Panc1 (cell line): ENCODE measurements around the gene PKLR. TPM values are rescaled to one million over a fixed set of nuclear protein-coding genes. Genes with fewer than 3 reads are reported as not detected.

ENCODE experiments used
- ATAC-seq: fragments of 200-7000 bp; cut with Tn5 transposase; 2 replicates; pipeline ENCODE4 v1.9.1; 2020; ENCODE audit warnings: mild to moderate bottlenecking, moderate library complexity
- BruUV-seq: library from RNA; stranded (reverse); fragments of 400-500 nt; replicated peaks from 2 replicates; lab custom pipeline; 2021; lab: Mats Ljungman, UMichigan
- CTCF ChIA-PET: fragments of 300-600 bp; sonication (Branson Sonifier 250); formaldehyde crosslinking; loops from one replicate; lab custom pipeline; 2022; ENCODE audit warnings: antibody characterized with exemption; lab: Charles Lee
- POLR2A ChIA-PET: fragments of 300-600 bp; sonication (Branson Sonifier 250); formaldehyde crosslinking; loops from one replicate; lab custom pipeline; 2022; ENCODE audit warnings: antibody characterized with exemption; lab: Charles Lee
- DNase-seq: peaks from one replicate; pipeline ENCODE4 v3.0.0-alpha.2; 2010; ENCODE audit warnings: low read depth, low spot score
- H3K27ac ChIP-seq: 2 replicates; pipeline ENCODE4 v1.5.1; 2011; ENCODE audit warnings: mild to moderate bottlenecking, low read length, inconsistent platforms
- H3K27me3 ChIP-seq: fragments of 200-500 bp; sonication (Bioruptor generic); 2 replicates; pipeline ENCODE4 v1.6.0; 2014; ENCODE audit warnings: low read length, inconsistent platforms; ENCODE audit not compliant: control insufficient read depth, insufficient read depth
- H3K36me3 ChIP-seq: fragments of 200-500 bp; sonication (Bioruptor generic); 2 replicates; pipeline ENCODE4 v1.5.1; 2014; ENCODE audit warnings: inconsistent platforms, mild to moderate bottlenecking, low read length, moderate library complexity; ENCODE audit not compliant: control insufficient read depth, insufficient read depth
- H3K4me1 ChIP-seq: 2 replicates; pipeline ENCODE4 v1.5.1; 2011; ENCODE audit warnings: inconsistent platforms, mild to moderate bottlenecking, low read length, moderate library complexity; ENCODE audit not compliant: control insufficient read depth, insufficient read depth
- H3K4me3 ChIP-seq, 2 experiments: 2 replicates each; pipeline ENCODE4 v1.5.1; 2011 to 2012; ENCODE audit warnings: low read depth in 2 of 2, low read length in 2 of 2, mild to moderate bottlenecking in 2 of 2, inconsistent platforms in 1 of 2, moderate library complexity in 1 of 2
- H3K9me3 ChIP-seq: fragments of 200-500 bp; sonication (Bioruptor generic); 2 replicates; pipeline ENCODE4 v1.5.1; 2014; ENCODE audit warnings: low read depth, mild to moderate bottlenecking, inconsistent platforms, low read length, moderate library complexity; ENCODE audit not compliant: control insufficient read depth, insufficient read depth
- CTCF ChIP-seq: fragments of 450-650 bp; IDR thresholded peaks from 2 replicates; pipeline ENCODE4 v1.5.1; 2017; ENCODE audit warnings: mild to moderate bottlenecking
- POLR2AphosphoS5 ChIP-seq: IDR thresholded peaks from 2 replicates; pipeline ENCODE4 v1.6.1; 2012; ENCODE audit warnings: mild to moderate bottlenecking, low read depth, low read length, moderate library complexity
- REST ChIP-seq, 2 experiments: IDR thresholded peaks; 2 replicates each; pipeline ENCODE4 v1.6.1; 2011 to 2012; ENCODE audit warnings: low read depth in 2 of 2, control low read depth in 1 of 2, low read length in 1 of 2, mild to moderate bottlenecking in 1 of 2, moderate library complexity in 1 of 2; ENCODE audit not compliant: insufficient read depth in 1 of 2
- SIN3A ChIP-seq: IDR thresholded peaks from 2 replicates; pipeline ENCODE4 v1.6.1; 2012; ENCODE audit warnings: low read depth, mild to moderate bottlenecking, low read length, moderate library complexity, borderline replicate concordance; ENCODE audit not compliant: insufficient read depth
- TCF7L2 ChIP-seq: IDR thresholded peaks from 2 replicates; pipeline ENCODE4 v1.6.1; 2011; ENCODE audit warnings: mild to moderate bottlenecking, low read depth, low read length, inconsistent platforms
- in situ Hi-C: cut with HindIII; loops from 2 replicates; pipeline ENCODE4 v1.10.0; 2016; ENCODE audit warnings: low sequenced_read_pairs, low pct_unique_long_range_greater_than_20kb
- intact Hi-C: fragments of 100-400 bp; cut with micrococcal nuclease; formaldehyde crosslinking; loops from one replicate; pipeline ENCODE4 v1.10.0; 2022; ENCODE audit not compliant: unreplicated experiment
- total RNA-seq: library from RNA; stranded (reverse); gene quantifications from one replicate; pipeline ENCODE4 v1.2.1, GENCODE V29; 2021; ENCODE audit not compliant: unreplicated experiment

The PKLR gene
- total RNA-seq, 1 experiment from 2014 or later: 0.13 TPM

GRCh38 chr1:155242805-155243358 lies 58.4 kb downstream of the PKLR start:
- TF ChIP-seq TCF7L2 (no peak), SIN3A (no peak)
- Histone ChIP-seq H3K4me1 (peaks cover 24% of the 10 kb centered on the region), H3K9me3 (no peaks in the 10 kb centered on the region), H3K36me3 (no peaks in the 10 kb centered on the region), H3K4me3 (peak overlapping the region; percentile 60 to 85), H3K27me3 (no peaks in the 10 kb centered on the region), H3K27ac (peak overlapping the region; percentile 95)
- intact Hi-C loops: no loop called here
- ATAC-seq (no peak), DNase-seq (no peak)
- CTCF ChIA-PET: no interaction called here
- POLR2A ChIA-PET: no interaction called here
- TSS peak; percentile 70 for BruUV-seq
- in situ Hi-C loops: no loop called here

GRCh38 chr1:155241841-155242264 lies 59.4 kb downstream of the PKLR start:
- ChIA-PET CTCF (interaction anchor here (0.6 kb wide), 1 partner anchor 9 kb away, joined by 3 read pairs; no protein-coding TSS in a partner anchor), POLR2A (interaction anchor here (1.0 kb wide), 1 partner anchor 48 kb away, joined by 4 read pairs; no protein-coding TSS in a partner anchor)
- no peaks in the 10 kb centered on the region for H3K27me3 ChIP-seq
- intact Hi-C loops: no loop called here
- no peak for ATAC-seq
- DNase-seq: no peak
- peaks cover 24% of the 10 kb centered on the region for H3K4me1 ChIP-seq
- no peak for TF ChIP-seq REST (IDR thresholded peaks at IDR 0.05; ENCODE audit: insufficient read depth in 1 of 2, low read depth in 2 of 2, low read length in 1 of 2)
- no peak for TF ChIP-seq SIN3A
- no peak for TF ChIP-seq POLR2AphosphoS5
- no peak for TF ChIP-seq TCF7L2
- no peak for TF ChIP-seq CTCF
- no peaks in the 10 kb centered on the region for H3K9me3 ChIP-seq
- no peak overlapping the region for H3K4me3 ChIP-seq
- H3K27ac ChIP-seq: peak overlapping the region; percentile 72; the same call in 1 of the 2 replicates
- in situ Hi-C loops: no loop called here
- H3K36me3 ChIP-seq: no peaks in the 10 kb centered on the region
- BruUV-seq: no TSS peak
